LHCN-M2 (cell line): ENCODE data around the gene CTNNA1. TPM values are rescaled to one million over a fixed set of nuclear protein-coding genes. Genes with fewer than 3 reads are reported as not detected.

Experiments
- DNase-seq: peaks from one replicate; pipeline ENCODE4 v3.0.0-alpha.2; 2012; ENCODE audit warnings: low read depth
- total RNA-seq: library from RNA; depleted of rRNA; stranded (reverse); fragments of >200 nt; gene quantifications from 2 replicates; pipeline ENCODE4 v1.2.3, GENCODE V29; 2014

The CTNNA1 gene
- total RNA-seq, 1 experiment from 2014 or later: 232 TPM

- no peak for DNase-seq
These were observed 211.5 kb downstream of the CTNNA1 start for GRCh38 chr5:138964647-138965201.

GRCh38 chr5:138965626-138966025, 212.4 kb downstream of the CTNNA1 start:
- no peak for DNase-seq

GRCh38 chr5:138966236-138966985, 213.2 kb downstream of the CTNNA1 start:
- no peak for DNase-seq

- no peak for DNase-seq
These were observed 214.7 kb downstream of the CTNNA1 start for GRCh38 chr5:138967791-138968448.

GRCh38 chr5:138968601-138969000, 215.4 kb downstream of the CTNNA1 start:
- DNase-seq: no peak

- no peak for DNase-seq
These were observed 216.2 kb downstream of the CTNNA1 start for GRCh38 chr5:138969323-138970002.

- peak; percentile 17 for DNase-seq
These were observed 219.0 kb downstream of the CTNNA1 start for GRCh38 chr5:138972230-138972629.

- DNase-seq: no peak
These were observed 219.6 kb downstream of the CTNNA1 start for GRCh38 chr5:138972836-138973235.

- DNase-seq: no peak
These were observed 221.2 kb downstream of the CTNNA1 start for GRCh38 chr5:138974227-138975063.

GRCh38 chr5:138975098-138975847, 222.0 kb downstream of the CTNNA1 start:
- peak; percentile 57 for DNase-seq

GRCh38 chr5:138978080-138978479, 224.9 kb downstream of the CTNNA1 start:
- no peak for DNase-seq

GRCh38 chr5:138978581-138978980, 225.4 kb downstream of the CTNNA1 start:
- DNase-seq: no peak

- DNase-seq: no peak
These were observed 226.6 kb downstream of the CTNNA1 start for GRCh38 chr5:138979684-138980280.

GRCh38 chr5:138980441-138980840, 227.2 kb downstream of the CTNNA1 start:
- no peak for DNase-seq

GRCh38 chr5:138981131-138981530, 227.9 kb downstream of the CTNNA1 start:
- DNase-seq: peak; percentile 45

GRCh38 chr5:138981586-138981985, 228.4 kb downstream of the CTNNA1 start:
- peak; percentile 47 for DNase-seq

- no peak for DNase-seq
These were observed 230.8 kb downstream of the CTNNA1 start for GRCh38 chr5:138983984-138984383.
